K562 (cell line): ENCODE measurements around the gene SAPCD1. TPM values are rescaled to one million over a fixed set of nuclear protein-coding genes. Genes with fewer than 3 reads are reported as not detected.

Experiments
- ATAC-seq: fragments of 200-7000 bp; cut with Tn5 transposase; 3 replicates; pipeline ENCODE4 v1.9.1; 2020; ENCODE audit warnings: moderate library complexity
- BruUV-seq: library from RNA; stranded (reverse); fragments of 400-500 nt; replicated peaks from 2 replicates; lab custom pipeline; 2021; lab: Mats Ljungman, UMichigan
- CTCF ChIA-PET: fragments of 300-600 bp; formaldehyde crosslinking; extraction: SDS; loops from one replicate; lab custom pipeline; 2021; ENCODE audit warnings: low intra/inter-chr PET ratio; lab: Yijun Ruan, JAX
- POLR2A ChIA-PET: fragments of 300-600, 350-650 bp; sonication (Branson Sonifier 250); formaldehyde crosslinking; extraction: SDS; loops from one replicate; lab custom pipeline; 2021; ENCODE audit warnings: antibody characterized with exemption, inconsistent platforms; lab: Yijun Ruan, JAX
- DNase-seq, 4 experiments: peaks; one replicate each; pipeline versions ENCODE4 v3.0.0 to v3.0.0-alpha.2; 2011 to 2018; ENCODE audit warnings: low spot score in 3 of 4, mixed read lengths in 3 of 4; ENCODE audit errors: extremely low read depth in 1 of 4
- FAIRE-seq: peaks from 2 replicates; lab custom pipeline; 2011; peaks lifted over from hg19 to GRCh38; lab: Jason Lieb, UNC
- H2AFZ ChIP-seq: 2 replicates; pipeline ENCODE4 v1.6.0; 2011; ENCODE audit warnings: low read depth, low read length, control low read depth, inconsistent platforms
- H3K27ac ChIP-seq: fragments of 200-600 bp; 3 replicates; pipeline ENCODE4 v1.8.0; 2011; ENCODE audit warnings: low read depth, mild to moderate bottlenecking, control low read depth, inconsistent platforms, low read length, moderate library complexity, mixed read lengths; ENCODE audit errors: extremely low read depth
- H3K27me3 ChIP-seq, 2 experiments: fragments of 300-600 bp in 1 of 2; 2 replicates in 1 of 2; 3 replicates in 1 of 2; pipeline versions ENCODE4 v1.6.0 to v1.8.0; 2011; ENCODE audit warnings: inconsistent platforms in 2 of 2, low read length in 2 of 2, mild to moderate bottlenecking in 1 of 2, mixed read lengths in 1 of 2, moderate library complexity in 1 of 2; ENCODE audit not compliant: control insufficient read depth in 2 of 2, insufficient read depth in 2 of 2
- H3K36me3 ChIP-seq: fragments of 300-600 bp; 3 replicates; pipeline ENCODE4 v1.8.0; 2011; ENCODE audit warnings: mild to moderate bottlenecking, low read length, inconsistent platforms; ENCODE audit not compliant: control insufficient read depth, insufficient read depth
- H3K4me1 ChIP-seq, 2 experiments: fragments of 200-600 bp in 1 of 2; replicated peaks in 1 of 2; 2 replicates in 1 of 2; 3 replicates in 1 of 2; pipeline versions ENCODE4 v1.5.1 to v1.8.0; 2011; ENCODE audit warnings: inconsistent platforms in 2 of 2, low read length in 2 of 2, mild to moderate bottlenecking in 1 of 2, mixed read lengths in 1 of 2, moderate library complexity in 1 of 2; ENCODE audit not compliant: control insufficient read depth in 2 of 2, insufficient read depth in 2 of 2
- H3K4me2 ChIP-seq: 2 replicates; pipeline ENCODE4 v1.6.1; 2011; ENCODE audit warnings: low read length, control low read depth, inconsistent platforms, mixed read lengths; ENCODE audit not compliant: insufficient read depth
- H3K4me3 ChIP-seq: fragments of 200-600 bp; sonication (generic), shearing (Covaris generic); 2 replicates; pipeline ENCODE4 v1.5.1; 2016; ENCODE audit warnings: control low read depth, inconsistent platforms
- H3K79me2 ChIP-seq: fragments of 200-600 bp; 3 replicates; pipeline ENCODE4 v1.8.0; 2011; ENCODE audit warnings: low read length, inconsistent platforms; ENCODE audit not compliant: control insufficient read depth, insufficient read depth
- H3K9ac ChIP-seq, 2 experiments: 2 replicates each; pipeline versions ENCODE4 v1.6.0 to v1.6.1; 2011; ENCODE audit warnings: low read depth in 2 of 2, low read length in 2 of 2, control low read depth in 1 of 2, inconsistent platforms in 1 of 2, mild to moderate bottlenecking in 1 of 2, mixed read lengths in 1 of 2; ENCODE audit not compliant: insufficient read depth in 1 of 2
- H3K9me1 ChIP-seq: one replicate; pipeline ENCODE4 v1.6.0; 2011; ENCODE audit warnings: inconsistent platforms, mild to moderate bottlenecking, low read length, moderate library complexity; ENCODE audit not compliant: control insufficient read depth, insufficient read depth
- H3K9me3 ChIP-seq: replicated peaks from 2 replicates; pipeline ENCODE4 v1.5.1; 2011; ENCODE audit warnings: low read depth, low read length, inconsistent platforms; ENCODE audit not compliant: control insufficient read depth, insufficient read depth
- H4K20me1 ChIP-seq: replicated peaks from 2 replicates; pipeline ENCODE4 v1.6.1; 2011; ENCODE audit warnings: low read length, inconsistent platforms, mixed read lengths; ENCODE audit not compliant: control insufficient read depth, insufficient read depth
- GATA2 ChIP-seq: sonication (generic); formaldehyde crosslinking; IDR thresholded peaks from 2 replicates; pipeline ENCODE4 v1.4.0; 2020; ENCODE audit warnings: mild to moderate bottlenecking, missing genetic modification reagents
- HMGXB4 ChIP-seq: sonication (generic); formaldehyde crosslinking; IDR thresholded peaks from 2 replicates; pipeline ENCODE4 v1.8.1; 2023; ENCODE audit warnings: mild to moderate bottlenecking, missing genetic modification reagents
- POLR2A ChIP-seq: fragments of 450-650 bp; conservative IDR thresholded peaks from 2 replicates; pipeline ENCODE4 v1.6.1; 2016
- POLR2B ChIP-seq: fragments of 450-650 bp; IDR thresholded peaks from 2 replicates; pipeline ENCODE4 v1.6.1; 2018; ENCODE audit warnings: low read depth; ENCODE audit not compliant: partially characterized antibody
- POLR2G ChIP-seq: fragments of 200-400 bp; formaldehyde crosslinking; IDR thresholded peaks from 2 replicates; pipeline ENCODE4 v1.6.1; 2017; ENCODE audit warnings: low read depth, mild to moderate bottlenecking, antibody characterized with exemption, low read length, moderate library complexity
- RBFOX2 ChIP-seq: fragments of 200-400 bp; formaldehyde crosslinking; IDR thresholded peaks from 2 replicates; pipeline ENCODE4 v1.6.1; 2017; ENCODE audit warnings: low read depth, mild to moderate bottlenecking, low read length, moderate library complexity
- SMARCE1 ChIP-seq: fragments of 450-650 bp; IDR thresholded peaks from 2 replicates; pipeline ENCODE4 v1.7.1; 2016; ENCODE audit warnings: mild to moderate bottlenecking
- TFAP4 ChIP-seq: sonication (generic); formaldehyde crosslinking; IDR thresholded peaks from 2 replicates; pipeline ENCODE4 v1.8.0; 2022; ENCODE audit warnings: missing genetic modification reagents, mild to moderate bottlenecking, moderate library complexity, borderline replicate concordance
- WGBS: fragments of 100-300 bp; shearing (Covaris generic); methylation state at CpG from one replicate; pipeline ENCODE4 v1.1.6; 2016; ENCODE audit warnings: low coverage, mixed read lengths; ENCODE audit not compliant: insufficient coverage; ENCODE audit errors: missing lambda C conversion rate; 5-methylcytosine and 5-hydroxymethylcytosine counted together
- in situ Hi-C: fragments of 300-500 bp; cut with MboI; formaldehyde crosslinking; loops from 4 replicates; pipeline ENCODE4 v1.15.0; 2018; ENCODE audit warnings: inconsistent platforms, mixed read lengths
- intact Hi-C: fragments of 100-400 bp; cut with micrococcal nuclease; formaldehyde crosslinking; loops from 2 replicates; pipeline ENCODE4 v1.14.2; 2022
- polyA plus RNA-seq, 8 experiments: library from polyadenylated mRNA; depleted of rRNA in 4 of 8; stranded (reverse) in 5 of 8; unstranded in 3 of 8; fragments of >200 nt; fragmentation: Nextera tagmentation in 2 of 8; fragmentation: Illumina TruSeq in 1 of 8; extraction: Ambion mirVana in 2 of 8; extraction: Trizol in 1 of 8; gene quantifications; 2 replicates each; pipeline versions ENCODE4 v1.2.1 to v1.2.3, GENCODE V29; 2011 to 2014; ENCODE audit warnings: inconsistent platforms in 1 of 8, missing spikeins in 1 of 8
- total RNA-seq, 7 experiments: library from RNA; depleted of rRNA in 6 of 7; stranded (reverse); fragments of >200 nt in 6 of 7; fragmentation: Illumina TruSeq in 2 of 7; extraction: Trizol in 2 of 7; gene quantifications; 2 replicates each; pipeline versions ENCODE4 v1.2.1 to v1.2.3, GENCODE V29; 2011 to 2021; ENCODE audit warnings: low replicate concordance in 1 of 7

SAPCD1 gene
- total and polyA plus RNA-seq, 9 of the 15 experiments (the other 6 are each of a cell fraction or from before 2014, with no cell fraction given) = 2.6 to 30.2 (median 7.4) TPM

DNA sequence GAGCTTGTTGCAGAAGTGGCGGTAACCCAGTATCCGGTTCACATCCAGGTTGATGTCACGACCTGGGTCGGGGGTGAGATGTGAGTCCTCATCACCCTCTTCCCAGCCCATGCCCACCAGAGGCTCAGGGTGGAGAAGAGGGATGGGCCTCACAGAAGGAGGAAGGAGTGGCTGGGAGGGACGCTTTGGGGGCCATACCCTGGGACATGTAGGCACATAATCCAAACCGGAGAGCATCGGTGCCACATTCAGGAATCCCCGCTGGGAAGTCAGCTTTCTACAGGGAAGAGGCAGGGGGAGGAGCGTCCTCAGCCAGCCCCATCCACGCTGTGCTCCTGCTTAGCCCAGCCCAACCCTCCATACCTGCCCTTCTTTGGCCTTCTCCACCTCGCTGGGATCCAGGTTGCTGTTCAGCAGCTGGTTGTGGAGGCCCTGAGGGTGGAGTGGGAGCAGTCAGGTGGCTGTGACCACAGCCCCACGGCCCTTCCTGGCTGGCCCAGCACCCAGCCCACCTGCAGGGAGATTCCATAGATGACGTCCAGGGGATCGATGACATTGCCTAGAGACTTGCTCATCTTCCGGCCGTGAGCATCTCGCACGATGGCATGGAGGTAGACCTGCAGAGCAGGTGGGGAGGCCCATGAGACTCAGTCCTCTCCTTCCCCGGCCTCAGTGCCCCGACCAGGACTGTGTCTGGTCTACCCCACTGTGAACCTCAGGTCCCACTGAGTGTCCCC, 18.2 kb downstream of the SAPCD1 start:
- no peaks in the 10 kb centered on the region for H3K27me3 ChIP-seq
- no peak overlapping the region for H2AFZ ChIP-seq
- TF ChIP-seq HMGXB4 (CRISPR knock-in tag) (0 out of 2 replicates have a peak, but pooled peaks have one; percentile 25), POLR2G (peak; percentile 44; the same call in 1 of the 2 replicates), RBFOX2 (peak; percentile 52; the same call in 1 of the 2 replicates), POLR2A (peak; percentile 52; the same call in 1 of the 2 replicates), POLR2B (peak; percentile 4), GATA2 (CRISPR knock-in tag) (no peak), SMARCE1 (no peak), TFAP4 (peak; percentile 41; the same call in 1 of the 2 replicates)
- no peak overlapping the region for H3K27ac ChIP-seq
- H3K4me1 ChIP-seq = peaks cover 28 to 66% of the 10 kb centered on the region in 2 experiments
- H3K79me2 ChIP-seq = no peaks in the 10 kb centered on the region
- intact Hi-C loops = no loop called here
- in situ Hi-C loops = no loop called here
- ChIA-PET CTCF (no interaction called here), POLR2A (interaction anchor here (0.6 to 5.5 kb wide), 10 partner anchors 9 to 56 kb away, joined by 3 to 47 read pairs (median 4); partner anchors contain the start of genes HSPA1B, LSM2 and VARS1)
- H4K20me1 ChIP-seq = no peaks in the 10 kb centered on the region
- 85% methylated on average over 20 of the region's 20 CpGs for WGBS
- H3K4me3 ChIP-seq = no peak overlapping the region
- ATAC-seq (no peak), DNase-seq (no peak), FAIRE-seq (no peak)
- H3K4me2 ChIP-seq = no peak overlapping the region
- peaks cover 6% of the 10 kb centered on the region for H3K9me1 ChIP-seq
- peaks cover 83% of the 10 kb centered on the region; the same call in 2 of the 3 replicates for H3K36me3 ChIP-seq
- peak overlapping the region in 1 of 2 experiments; percentile 26; a peak in 2 of 4 replicates for H3K9ac ChIP-seq
- BruUV-seq = no TSS peak
- H3K9me3 ChIP-seq = no peaks in the 10 kb centered on the region
